ENCODE results near the gene TMEM231. TPM values are rescaled to one million over a fixed set of nuclear protein-coding genes. Genes with fewer than 3 reads are reported as not detected.

Gene TMEM231
- total RNA-seq, 1 donor from 2014 or later: 14.1 TPM

GRCh38 chr16:75529959-75530358 lies 26.1 kb downstream of the TMEM231 start:
- Mint-ChIP-seq H3K36me3 (ENCODE audit: unreplicated experiment) (no peaks in the 10 kb centered on the region), H3K27me3 (ENCODE audit: unreplicated experiment) (peaks cover 3% of the 10 kb centered on the region), H3K4me1 (ENCODE audit: low read depth, unreplicated experiment) (no peaks in the 10 kb centered on the region), H3K9me3 (ENCODE audit: unreplicated experiment) (peaks cover 6% of the 10 kb centered on the region), H3K4me3 (ENCODE audit: unreplicated experiment) (no peak overlapping the region), H3K27ac (ENCODE audit: unreplicated experiment) (no peak overlapping the region)
- no peak for TF ChIP-seq CTCF (IDR thresholded peaks at IDR 0.05; ENCODE audit: partially characterized antibody, unreplicated experiment)
- no peak for DNase-seq

GRCh38 chr16:75529056-75529905 lies 26.8 kb downstream of the TMEM231 start:
- no peak for TF ChIP-seq CTCF (IDR thresholded peaks at IDR 0.05; ENCODE audit: partially characterized antibody, unreplicated experiment)
- no peak for DNase-seq
- no peak overlapping the region for H3K27ac Mint-ChIP-seq (ENCODE audit: unreplicated experiment)
- peaks cover 3% of the 10 kb centered on the region for H3K27me3 Mint-ChIP-seq (ENCODE audit: unreplicated experiment)
- H3K36me3 Mint-ChIP-seq (ENCODE audit: unreplicated experiment): no peaks in the 10 kb centered on the region
- H3K9me3 Mint-ChIP-seq (ENCODE audit: unreplicated experiment): peaks cover 6% of the 10 kb centered on the region
- no peak overlapping the region for H3K4me3 Mint-ChIP-seq (ENCODE audit: unreplicated experiment)
- no peaks in the 10 kb centered on the region for H3K4me1 Mint-ChIP-seq (ENCODE audit: low read depth, unreplicated experiment)

GRCh38 chr16:75527825-75528299 lies 28.2 kb downstream of the TMEM231 start:
- DNase-seq: no peak
- Mint-ChIP-seq H3K27ac (ENCODE audit: unreplicated experiment) (no peak overlapping the region), H3K4me1 (ENCODE audit: low read depth, unreplicated experiment) (no peaks in the 10 kb centered on the region), H3K27me3 (ENCODE audit: unreplicated experiment) (peaks cover 3% of the 10 kb centered on the region), H3K36me3 (ENCODE audit: unreplicated experiment) (no peaks in the 10 kb centered on the region), H3K4me3 (ENCODE audit: unreplicated experiment) (no peak overlapping the region), H3K9me3 (ENCODE audit: unreplicated experiment) (peaks cover 6% of the 10 kb centered on the region)
- no peak for TF ChIP-seq CTCF (IDR thresholded peaks at IDR 0.05; ENCODE audit: partially characterized antibody, unreplicated experiment)

GRCh38 chr16:75526032-75526790 lies 29.8 kb downstream of the TMEM231 start:
- peaks cover under 1% of the 10 kb centered on the region for H3K27me3 Mint-ChIP-seq (ENCODE audit: unreplicated experiment)
- H3K27ac Mint-ChIP-seq (ENCODE audit: unreplicated experiment): no peak overlapping the region
- H3K4me1 Mint-ChIP-seq (ENCODE audit: low read depth, unreplicated experiment): no peaks in the 10 kb centered on the region
- no peak for DNase-seq
- H3K4me3 Mint-ChIP-seq (ENCODE audit: unreplicated experiment): no peak overlapping the region
- H3K36me3 Mint-ChIP-seq (ENCODE audit: unreplicated experiment): no peaks in the 10 kb centered on the region
- peaks cover 4% of the 10 kb centered on the region for H3K9me3 Mint-ChIP-seq (ENCODE audit: unreplicated experiment)
- no peak for TF ChIP-seq CTCF (IDR thresholded peaks at IDR 0.05; ENCODE audit: partially characterized antibody, unreplicated experiment)
